Measurements from ENCODE around the gene TBC1D8.

The TBC1D8 gene

GRCh38 chr2:101111262-101111838 lies 39.8 kb downstream of the TBC1D8 start:
- DNase-seq: no peak

DNA sequence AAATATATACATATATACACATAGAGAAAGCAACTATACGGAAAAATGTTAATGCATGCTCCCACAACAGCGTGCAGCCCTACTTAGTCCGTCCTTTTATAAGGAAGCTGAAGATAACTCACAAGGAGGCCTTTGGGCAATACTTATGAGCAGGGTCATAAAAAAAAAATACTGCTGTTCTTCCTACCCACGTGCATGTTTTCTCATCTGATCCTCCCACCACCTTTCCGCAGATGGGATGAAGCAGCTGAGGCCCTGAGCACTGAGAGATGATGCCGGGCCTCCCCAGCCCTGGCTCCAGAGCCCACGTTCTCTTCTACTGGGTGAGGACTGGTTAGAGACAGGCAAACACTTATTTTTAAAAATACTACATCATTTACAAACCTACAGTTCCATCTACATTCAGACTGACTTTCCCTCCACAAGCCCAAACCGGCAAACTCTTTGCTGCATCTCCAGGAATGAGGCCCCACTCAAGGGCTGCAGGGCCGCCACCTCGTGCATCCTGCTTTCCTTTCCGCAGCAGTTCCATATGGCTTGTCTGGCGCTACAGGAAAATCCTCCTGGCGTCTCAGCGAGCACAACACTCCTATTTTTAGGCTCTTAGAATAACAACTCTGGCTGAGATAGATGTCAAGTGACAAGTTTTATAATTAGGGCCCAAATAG lies 41.6 kb downstream of the TBC1D8 start:
- DNase-seq: no peak

GRCh38 chr2:101108357-101108756 lies 42.8 kb downstream of the TBC1D8 start:
- DNase-seq: no peak

GRCh38 chr2:101107241-101107640 lies 43.9 kb downstream of the TBC1D8 start:
- DNase-seq: peak; percentile 47

GRCh38 chr2:101106453-101107181 lies 44.6 kb downstream of the TBC1D8 start:
- DNase-seq: no peak

GRCh38 chr2:101105654-101106053 lies 45.5 kb downstream of the TBC1D8 start:
- DNase-seq: no peak

GRCh38 chr2:101097638-101098037 lies 53.5 kb downstream of the TBC1D8 start:
- no peak for DNase-seq

- no peak for DNase-seq
Measured at GRCh38 chr2:101096619-101097142, 54.5 kb downstream of the TBC1D8 start.

DNA sequence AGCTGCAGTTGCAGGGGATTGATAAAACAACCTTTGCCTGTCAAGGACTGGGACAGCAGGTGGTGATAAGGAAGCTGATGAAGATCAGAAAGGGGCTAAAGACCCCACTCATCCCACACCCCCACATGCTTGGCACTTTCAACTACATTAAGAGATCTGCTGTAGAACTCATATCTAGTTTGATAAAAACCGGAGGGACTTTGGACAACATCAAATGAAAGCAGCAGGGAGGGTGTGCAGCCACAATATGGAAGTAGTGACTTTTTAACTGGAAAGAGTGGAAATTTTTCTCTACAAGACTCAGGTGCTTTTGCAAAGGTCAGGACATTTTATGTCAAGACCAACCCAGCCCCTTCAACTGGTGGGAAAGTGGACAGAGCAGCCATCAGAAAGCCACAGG lies 56.8 kb downstream of the TBC1D8 start:
- no peak for DNase-seq

DNA sequence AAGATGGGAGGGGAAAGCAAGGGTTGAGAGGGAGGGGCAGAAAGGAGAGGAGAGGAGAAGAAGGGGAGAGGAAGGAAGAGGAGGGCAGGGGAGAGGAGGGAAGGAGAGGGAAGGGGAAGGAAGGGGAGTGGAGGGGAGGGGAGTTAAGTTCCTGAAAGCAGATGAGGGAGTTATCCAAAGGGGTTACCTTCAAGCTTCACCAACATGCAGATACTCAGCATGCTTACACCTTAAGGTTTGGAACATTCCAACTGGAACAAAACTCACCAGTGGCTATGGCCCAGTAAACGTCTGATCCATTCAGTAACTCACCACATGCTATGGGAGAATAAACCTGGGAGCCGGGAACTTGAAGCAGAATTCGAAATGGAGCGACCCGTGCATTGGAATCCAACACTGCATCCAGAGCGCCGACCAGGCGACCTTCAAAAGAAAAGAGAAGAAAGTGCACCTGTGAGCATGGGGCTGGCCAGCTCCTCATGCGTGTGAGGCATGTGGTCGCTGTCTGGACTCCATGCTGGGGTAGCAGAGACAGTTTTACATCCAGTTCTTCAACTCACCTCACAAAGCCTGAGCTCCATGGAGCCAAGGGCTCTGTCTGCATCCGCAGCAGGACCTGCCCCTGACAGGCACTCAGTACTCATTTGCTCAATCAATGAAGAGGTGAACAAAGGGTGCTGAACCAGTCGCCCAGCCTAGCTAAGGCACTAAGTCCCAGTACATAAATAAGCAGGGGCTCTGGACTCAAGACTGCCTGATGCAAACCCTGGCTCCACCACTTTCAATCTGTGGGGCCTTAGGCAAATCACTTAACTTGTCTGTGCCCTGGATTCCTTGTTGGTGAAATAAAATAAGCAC lies 61.0 kb downstream of the TBC1D8 start:
- no peak for DNase-seq

DNA sequence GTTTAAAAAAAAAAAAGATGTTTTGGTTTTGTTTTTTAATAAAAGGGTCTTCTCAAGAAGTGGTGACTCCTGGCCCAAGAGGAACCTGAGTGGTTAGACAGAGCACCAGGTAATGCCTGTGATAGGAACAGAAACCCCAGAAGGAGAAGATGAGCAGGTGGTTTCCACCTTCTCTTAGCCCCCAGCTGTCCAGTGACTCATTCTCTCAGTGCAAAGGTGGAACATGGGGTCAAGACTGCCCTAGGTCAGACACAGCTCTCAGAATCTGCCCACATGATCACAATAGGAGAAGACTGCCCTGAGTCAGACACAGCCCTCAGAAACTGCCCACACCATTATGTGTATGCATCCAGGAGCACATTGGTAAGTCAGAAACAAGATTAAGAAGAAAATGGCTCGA lies 61.8 kb downstream of the TBC1D8 start:
- DNase-seq: no peak

DNA sequence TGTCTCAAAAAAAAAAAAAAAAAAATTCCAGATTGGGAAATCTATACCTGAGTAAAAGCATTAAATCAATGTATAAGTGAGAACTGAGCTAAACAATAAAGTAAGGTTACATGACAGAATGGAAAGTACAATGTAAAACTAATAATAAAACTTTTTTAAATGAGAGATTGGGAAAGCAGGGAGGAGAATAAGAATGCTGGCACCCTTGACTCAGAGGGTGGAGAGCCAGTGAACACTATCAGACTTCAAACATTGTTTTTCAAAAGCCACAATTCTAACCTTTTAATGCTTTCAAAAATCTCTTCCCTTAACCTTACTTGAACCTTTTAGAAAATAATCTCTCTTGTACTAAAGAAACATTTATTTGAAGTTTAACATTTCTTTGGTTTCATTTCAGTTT lies 63.5 kb downstream of the TBC1D8 start:
- DNase-seq: no peak

DNA sequence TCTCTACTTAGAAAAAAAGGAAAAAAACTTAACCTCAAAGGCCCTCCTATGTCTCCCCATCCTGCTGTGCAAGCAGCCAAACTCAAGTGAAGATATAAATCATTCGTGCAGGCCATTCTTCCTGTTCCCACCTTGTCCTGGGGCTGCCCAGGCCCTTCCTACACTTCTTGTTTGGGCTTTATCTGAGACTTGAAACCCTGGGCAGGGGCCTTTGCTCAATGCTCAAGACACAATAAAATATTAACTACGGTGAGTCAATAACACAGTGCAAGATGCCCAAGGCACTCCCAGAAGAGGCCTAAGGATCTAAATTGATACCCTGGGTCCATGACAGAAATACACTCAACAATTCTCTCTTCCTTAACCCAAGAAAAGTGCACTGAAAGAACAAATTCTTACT lies 67.6 kb downstream of the TBC1D8 start:
- no peak for DNase-seq

DNA sequence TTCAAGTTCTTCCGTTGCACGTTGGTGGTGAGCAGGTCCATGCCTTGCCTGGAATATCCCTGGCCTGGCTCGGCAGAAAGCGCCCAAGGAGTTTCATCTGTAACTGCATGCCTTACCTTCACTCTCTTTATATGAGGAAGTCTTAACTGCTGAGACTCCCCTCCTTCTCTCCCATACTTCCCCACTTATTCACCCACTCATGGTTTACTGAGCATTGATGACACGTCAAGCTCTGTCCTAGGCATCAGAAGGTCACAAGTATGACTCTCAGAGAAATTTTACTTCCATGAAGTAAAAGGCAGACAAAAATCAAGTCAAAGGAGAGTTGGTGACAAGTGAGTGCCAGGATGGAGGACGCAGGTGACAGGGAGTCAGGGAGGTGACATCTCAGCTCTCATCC lies 68.2 kb downstream of the TBC1D8 start:
- no peak for DNase-seq

DNA sequence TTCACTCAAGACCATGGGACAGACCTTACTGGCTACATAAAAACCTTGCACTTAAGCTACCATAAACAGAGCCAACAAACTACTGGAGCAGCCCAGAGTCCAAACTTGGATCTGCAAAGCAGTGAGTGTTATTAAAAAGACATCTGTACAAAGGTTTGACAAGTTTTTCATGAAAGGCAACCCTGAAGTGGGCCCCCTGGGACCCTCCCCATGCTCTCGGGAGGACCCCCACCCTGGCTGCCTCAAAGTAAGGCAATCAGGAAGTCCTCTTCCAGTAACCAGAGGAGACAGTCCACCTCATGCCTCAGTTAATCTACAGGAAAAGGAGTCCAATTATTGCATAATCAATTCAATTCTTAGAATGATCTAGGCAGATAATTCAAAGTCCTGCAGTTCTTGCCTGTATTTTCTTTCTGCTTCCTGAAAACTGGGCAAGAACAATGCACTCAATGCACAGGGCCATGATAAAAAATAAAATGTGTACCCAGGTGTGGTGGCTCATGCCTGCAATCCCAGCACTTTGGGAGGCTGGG lies 69.7 kb downstream of the TBC1D8 start:
- no peak for DNase-seq

- DNase-seq: no peak
Measured at GRCh38 chr2:101080211-101081068, 70.7 kb downstream of the TBC1D8 start.

DNA sequence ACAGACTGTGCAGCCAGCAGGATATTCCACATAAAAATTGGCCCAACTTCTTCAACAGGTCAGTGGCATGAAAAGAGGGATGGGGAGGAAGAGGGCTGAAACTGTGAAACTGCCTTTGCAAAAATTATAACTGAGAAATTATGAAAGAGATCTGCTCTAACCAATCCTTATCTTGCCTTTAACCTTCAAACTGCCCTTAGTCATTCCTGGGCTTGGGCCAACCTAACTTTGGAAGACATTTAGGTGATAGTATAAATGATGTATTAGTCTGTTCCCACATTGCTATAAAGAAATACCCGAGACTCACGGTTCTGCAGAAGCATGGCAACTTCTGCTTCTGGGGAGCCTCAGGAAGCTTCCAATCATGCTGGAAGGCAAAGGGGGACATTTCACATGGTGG lies 74.6 kb downstream of the TBC1D8 start:
- no peak for DNase-seq

DNA sequence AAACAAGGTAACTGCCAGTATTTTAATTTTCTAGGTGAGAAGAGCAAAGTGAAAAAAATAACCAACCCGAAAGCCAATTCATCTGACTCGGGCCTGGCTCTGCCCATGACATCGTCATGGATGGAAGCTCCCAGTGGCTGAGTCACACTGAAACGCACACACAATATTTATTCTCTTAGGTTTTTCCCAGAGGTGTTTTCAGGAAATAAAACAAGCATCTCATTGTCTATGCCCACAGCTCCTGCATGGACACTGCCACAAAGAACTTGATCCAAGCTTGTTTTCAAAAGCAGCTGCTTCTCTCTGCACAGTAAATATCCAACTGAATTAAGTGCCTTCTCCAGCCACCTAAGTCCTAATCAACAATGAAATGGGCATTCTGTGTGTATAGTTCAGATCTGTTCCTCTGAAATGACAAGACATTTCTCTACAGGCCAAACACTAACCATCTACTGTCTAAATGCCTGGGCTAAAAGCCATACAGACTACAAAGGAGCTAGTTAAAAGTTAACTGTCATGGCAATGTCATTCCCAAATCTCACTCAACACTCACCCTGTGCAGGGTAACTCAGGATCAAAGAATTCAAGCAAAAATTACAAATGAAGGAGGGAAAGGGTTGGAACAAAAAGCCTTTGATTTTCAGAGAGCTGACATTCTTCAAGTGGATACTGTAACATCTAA lies 86.2 kb downstream of the TBC1D8 start:
- no peak for DNase-seq

DNA sequence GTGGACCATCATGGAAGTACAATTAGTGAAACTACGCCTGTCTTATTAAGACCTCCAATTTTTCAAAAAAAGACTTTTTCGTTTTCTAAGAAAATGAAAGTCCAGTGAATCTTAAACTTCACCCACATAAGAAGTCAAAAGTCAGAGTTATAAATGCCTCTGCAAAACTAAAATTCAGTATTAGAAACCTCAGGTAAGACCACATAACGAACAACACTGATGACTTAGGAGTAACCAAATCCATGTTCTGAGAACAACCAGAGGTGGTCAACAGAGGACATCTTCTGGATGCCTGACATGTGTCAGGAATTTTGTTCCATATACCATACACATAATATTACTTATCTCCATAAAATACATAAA lies 86.7 kb downstream of the TBC1D8 start:
- DNase-seq: no peak

- DNase-seq: no peak
Measured at GRCh38 chr2:101064125-101064502, 87.1 kb downstream of the TBC1D8 start.

DNA sequence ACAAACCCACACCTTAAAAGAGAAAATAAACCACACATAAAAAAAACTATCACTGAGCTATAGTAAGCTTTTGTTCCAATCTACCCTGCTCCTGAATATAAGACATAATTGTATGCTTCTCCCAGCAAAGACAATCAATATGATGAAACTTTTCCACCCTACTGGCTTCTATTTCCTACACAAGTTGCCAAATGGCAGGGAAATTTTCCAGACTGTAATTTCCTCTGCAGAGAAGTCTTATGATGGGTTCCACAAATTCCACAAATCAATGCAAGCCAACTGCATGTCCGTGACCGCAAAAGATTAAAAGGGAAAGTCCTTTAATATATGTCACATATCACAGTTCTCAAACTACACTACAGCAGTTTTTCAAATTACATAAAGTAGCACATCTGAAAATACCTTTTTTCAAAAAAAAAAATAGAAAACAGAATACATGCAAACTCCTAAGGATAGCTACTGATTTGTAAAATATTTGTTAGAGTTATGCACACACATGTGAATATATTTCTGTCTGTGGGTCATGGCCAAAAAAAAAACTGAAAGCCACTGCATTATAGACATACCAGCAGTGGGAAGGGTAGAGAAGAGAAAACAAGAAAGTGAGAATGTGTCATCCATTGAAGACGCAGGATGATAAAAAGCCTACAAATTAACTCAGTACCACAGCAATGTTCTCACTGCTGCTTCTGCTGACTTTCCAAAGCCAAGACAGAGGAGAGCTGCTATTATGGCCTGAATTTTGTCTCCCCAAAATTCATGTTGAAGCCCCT lies 87.6 kb downstream of the TBC1D8 start:
- no peak for DNase-seq
